Activated CD4-positive, alpha-beta T cell treated with anti-CD3 and anti-CD28 coated beads, Interleukin-2, amount 50 U/mL, for 4 hours (primary cell): ENCODE results near the gene C20orf202.
A peak's percentile ranks its signal among the peaks of the same experiment; 100 is the strongest.
"Not testable (repeated sequence)": the region's sequence is repeated elsewhere in the genome, so short reads cannot be mapped to it uniquely, and the experiment has no call there.

Experiments
- DNase-seq, 2 experiments: peaks; one replicate each; pipeline ENCODE4 v3.0.0-alpha.2; 2020

The C20orf202 gene

GRCh38 chr20:1209447-1210387, 6.5 kb downstream of the C20orf202 start:
- DNase-seq: no peak

- DNase-seq: no peak
These were observed 7.2 kb downstream of the C20orf202 start for GRCh38 chr20:1210501-1210900.

- DNase-seq: no peak
These were observed 8.8 kb downstream of the C20orf202 start for GRCh38 chr20:1212023-1212422.

GRCh38 chr20:1212607-1213396, 9.5 kb downstream of the C20orf202 start:
- peak; percentile 59 to 63 for DNase-seq

- no peak for DNase-seq
These were observed 11.6 kb downstream of the C20orf202 start for GRCh38 chr20:1214838-1215261.

GRCh38 chr20:1215386-1216170, 12.3 kb downstream of the C20orf202 start:
- DNase-seq: peak; percentile 42 to 50

- not testable (repeated sequence) for DNase-seq
These were observed 13.5 kb downstream of the C20orf202 start for GRCh38 chr20:1216527-1217427.

GRCh38 chr20:1222750-1223149, 19.5 kb downstream of the C20orf202 start:
- DNase-seq: not testable (repeated sequence)

GRCh38 chr20:1224205-1224890, 21.1 kb downstream of the C20orf202 start:
- no peak for DNase-seq

- no peak for DNase-seq
These were observed 22.1 kb downstream of the C20orf202 start for GRCh38 chr20:1225263-1225782.

GRCh38 chr20:1225783-1226654, 22.8 kb downstream of the C20orf202 start, which contains the start of gene RAD21L1:
TSS of gene RAD21L1 (plus strand) at chr20:1226044. CDS start at chr20:1228454, 2,410 bp downstream.
- DNase-seq: peak; percentile 77 to 79

- DNase-seq: no peak
These were observed 26.3 kb downstream of the C20orf202 start for GRCh38 chr20:1229541-1229940.

- DNase-seq: no peak
These were observed 29.2 kb downstream of the C20orf202 start for GRCh38 chr20:1232286-1233111.

- DNase-seq: no peak
These were observed 37.3 kb downstream of the C20orf202 start for GRCh38 chr20:1240549-1240948.

- no peak for DNase-seq
These were observed 38.2 kb downstream of the C20orf202 start for GRCh38 chr20:1241456-1241855.

- no peak for DNase-seq
These were observed 38.8 kb downstream of the C20orf202 start for GRCh38 chr20:1242099-1242498.

- no peak for DNase-seq
These were observed 39.3 kb downstream of the C20orf202 start for GRCh38 chr20:1242530-1242929.

- DNase-seq: no peak
These were observed 42.3 kb downstream of the C20orf202 start for GRCh38 chr20:1245578-1245977.

GRCh38 chr20:1247689-1248088, 44.4 kb downstream of the C20orf202 start:
- DNase-seq: no peak
